Ovary (tissue), 1 donor: ENCODE data around the gene CST8.

ENCODE experiments used
- EP300 ChIP-seq: sonication (generic); formaldehyde crosslinking; IDR thresholded peaks from one replicate; pipeline ENCODE4 v1.6.1; 2017; ENCODE audit warnings: antibody characterized with exemption
- POLR2A ChIP-seq: fragments of 450-650 bp; IDR thresholded peaks from one replicate; pipeline ENCODE4 v1.6.1; 2017; ENCODE audit warnings: antibody characterized with exemption, mild to moderate bottlenecking, moderate library complexity

DNA sequence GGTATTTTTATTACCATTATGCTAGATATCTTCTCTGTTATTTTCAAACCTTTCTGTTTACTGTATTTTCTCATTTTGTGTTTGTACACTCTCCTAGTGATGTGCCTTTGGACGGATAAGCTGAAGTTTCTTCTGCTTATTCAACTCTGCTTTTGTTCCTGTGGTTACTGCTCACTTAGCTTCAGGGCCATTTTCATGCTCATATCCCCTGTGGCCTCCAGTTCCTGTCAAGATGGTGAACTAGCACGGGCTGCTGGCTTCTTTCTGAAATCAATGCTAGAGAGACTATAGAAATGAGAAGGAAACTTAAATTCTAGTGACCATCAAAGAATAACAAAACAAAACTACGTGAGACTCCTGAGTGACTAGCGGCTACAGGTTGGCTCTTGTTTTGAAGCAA, 6.8 kb upstream of the CST8 start:
- no peak for TF ChIP-seq POLR2A
- TF ChIP-seq EP300: no peak
